ENCODE results near the gene SH2D5.
"Not testable (repeated sequence)": the region's sequence is repeated elsewhere in the genome, so short reads cannot be mapped to it uniquely, and the experiment has no call there.

The SH2D5 gene

GRCh38 chr1:20682571-20683236 lies 49.8 kb downstream of the SH2D5 start:
- in situ Hi-C loops (cut with HindIII; ENCODE audit: low sequenced_read_pairs), result no loop called here
- TF ChIP-seq, protein P1, sequence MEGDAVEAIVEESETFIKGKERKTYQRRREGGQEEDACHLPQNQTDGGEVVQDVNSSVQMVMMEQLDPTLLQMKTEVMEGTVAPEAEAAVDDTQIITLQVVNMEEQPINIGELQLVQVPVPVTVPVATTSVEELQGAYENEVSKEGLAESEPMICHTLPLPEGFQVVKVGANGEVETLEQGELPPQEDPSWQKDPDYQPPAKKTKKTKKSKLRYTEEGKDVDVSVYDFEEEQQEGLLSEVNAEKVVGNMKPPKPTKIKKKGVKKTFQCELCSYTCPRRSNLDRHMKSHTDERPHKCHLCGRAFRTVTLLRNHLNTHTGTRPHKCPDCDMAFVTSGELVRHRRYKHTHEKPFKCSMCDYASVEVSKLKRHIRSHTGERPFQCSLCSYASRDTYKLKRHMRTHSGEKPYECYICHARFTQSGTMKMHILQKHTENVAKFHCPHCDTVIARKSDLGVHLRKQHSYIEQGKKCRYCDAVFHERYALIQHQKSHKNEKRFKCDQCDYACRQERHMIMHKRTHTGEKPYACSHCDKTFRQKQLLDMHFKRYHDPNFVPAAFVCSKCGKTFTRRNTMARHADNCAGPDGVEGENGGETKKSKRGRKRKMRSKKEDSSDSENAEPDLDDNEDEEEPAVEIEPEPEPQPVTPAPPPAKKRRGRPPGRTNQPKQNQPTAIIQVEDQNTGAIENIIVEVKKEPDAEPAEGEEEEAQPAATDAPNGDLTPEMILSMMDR (IDR thresholded peaks at IDR 0.05; ENCODE audit: low read depth, low read length), result no peak
- DNase-seq (ENCODE audit: low read depth, low spot score), result no peak
- H3K4me3 ChIP-seq (ENCODE audit: low read depth, low read length), result no peak overlapping the region

- no peak overlapping the region for H3K4me3 ChIP-seq (ENCODE audit: low read depth, low read length)
- in situ Hi-C loops (cut with HindIII; ENCODE audit: low sequenced_read_pairs), result no loop called here
- TF ChIP-seq, protein P1 (IDR thresholded peaks at IDR 0.05; ENCODE audit: low read depth, low read length), result no peak
- DNase-seq (ENCODE audit: low read depth, low spot score), result no peak
Measured at GRCh38 chr1:20681999-20682398, 50.5 kb downstream of the SH2D5 start.

DNA sequence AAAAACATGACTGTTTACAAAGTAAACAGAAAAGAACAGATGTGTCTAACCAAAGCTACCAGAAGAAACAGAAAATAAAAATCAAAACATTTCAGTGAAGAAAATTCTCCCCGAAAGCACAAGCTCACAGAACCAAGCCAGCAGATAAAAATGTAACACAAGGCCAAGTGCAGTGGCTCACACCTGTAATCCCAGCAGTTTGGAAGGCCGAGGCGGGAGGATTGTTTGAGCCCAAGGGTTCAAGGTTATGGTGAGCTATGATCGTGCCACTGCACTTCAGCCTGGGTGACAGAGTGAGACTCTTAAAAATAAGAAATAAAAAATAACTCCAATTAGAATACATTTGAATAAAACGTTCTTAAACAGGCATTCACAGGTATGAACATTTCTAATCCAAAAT lies 52.2 kb downstream of the SH2D5 start:
- TF ChIP-seq, protein P1 (IDR thresholded peaks at IDR 0.05; ENCODE audit: low read depth, low read length), result no peak
- H3K4me3 ChIP-seq (ENCODE audit: low read depth, low read length), result no peak overlapping the region
- in situ Hi-C loops (cut with HindIII; ENCODE audit: low sequenced_read_pairs), result no loop called here
- no peak for DNase-seq (ENCODE audit: low read depth, low spot score)

- DNase-seq (ENCODE audit: low read depth, low spot score), result no peak
- in situ Hi-C loops (cut with HindIII; ENCODE audit: low sequenced_read_pairs), result no loop called here
- H3K4me3 ChIP-seq (ENCODE audit: low read depth, low read length), result no peak overlapping the region
- TF ChIP-seq, protein P1 (IDR thresholded peaks at IDR 0.05; ENCODE audit: low read depth, low read length), result no peak
Measured at GRCh38 chr1:20678599-20678998, 53.9 kb downstream of the SH2D5 start.

GRCh38 chr1:20673626-20674025 lies 58.9 kb downstream of the SH2D5 start:
- in situ Hi-C loops (cut with HindIII; ENCODE audit: low sequenced_read_pairs); DNase-seq (ENCODE audit: low read depth, low spot score); H3K4me3 ChIP-seq (ENCODE audit: low read depth, low read length): not testable (repeated sequence)

DNA sequence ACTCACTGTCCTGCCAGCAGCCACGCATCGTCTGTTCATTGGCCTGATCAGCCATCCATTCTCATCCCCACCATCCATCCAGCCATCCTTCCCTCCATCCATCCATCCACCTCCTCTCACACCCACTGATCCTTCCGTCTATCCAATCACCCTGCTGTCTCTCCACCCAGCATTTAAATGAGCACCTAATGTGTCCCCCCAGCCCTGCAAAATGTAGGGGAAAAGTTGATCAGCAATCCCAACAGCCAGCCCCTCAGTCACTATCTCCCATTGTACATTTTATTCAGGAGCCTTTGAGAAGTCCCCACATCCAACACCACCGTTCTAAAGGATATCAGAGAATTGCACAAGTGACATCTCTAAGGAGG lies 60.3 kb downstream of the SH2D5 start:
- DNase-seq (ENCODE audit: low read depth, low spot score), result no peak

GRCh38 chr1:20670936-20671335 lies 61.6 kb downstream of the SH2D5 start:
- TF ChIP-seq, protein P1 (IDR thresholded peaks at IDR 0.05; ENCODE audit: low read depth, low read length), result no peak
- in situ Hi-C loops (cut with HindIII; ENCODE audit: low sequenced_read_pairs), result no loop called here
- no peak overlapping the region for H3K4me3 ChIP-seq (ENCODE audit: low read depth, low read length)
- no peak for DNase-seq (ENCODE audit: low read depth, low spot score)

More for the DNA sequence above, 60.3 kb downstream of the SH2D5 start:
- no peak overlapping the region for H3K4me3 ChIP-seq (ENCODE audit: low read depth, low read length)
- in situ Hi-C loops (cut with HindIII; ENCODE audit: low sequenced_read_pairs), result no loop called here
- TF ChIP-seq, protein P1 (IDR thresholded peaks at IDR 0.05; ENCODE audit: low read depth, low read length), result no peak

Measured in astrocyte of the spinal cord (primary cell).